ENCODE measurements around the gene NFATC2.
A peak's percentile ranks its signal among the peaks of the same experiment; 100 is the strongest.

NFATC2 gene

GRCh38 chr20:51514249-51514648 lies 28.3 kb downstream of the NFATC2 start:
- DNase-seq (ENCODE audit: low spot score) = no peak

- no peak for DNase-seq (ENCODE audit: low spot score)
Measured at GRCh38 chr20:51513545-51513944, 29.0 kb downstream of the NFATC2 start.

- DNase-seq (ENCODE audit: low spot score) = peak; percentile 46
Measured at GRCh38 chr20:51512645-51513044, 29.9 kb downstream of the NFATC2 start.

- no peak for DNase-seq (ENCODE audit: low spot score)
Measured at GRCh38 chr20:51511861-51512619, 30.5 kb downstream of the NFATC2 start.

- DNase-seq (ENCODE audit: low spot score) = no peak
Measured at GRCh38 chr20:51510936-51511605, 31.4 kb downstream of the NFATC2 start.

GRCh38 chr20:51510169-51510568 lies 32.4 kb downstream of the NFATC2 start:
- DNase-seq (ENCODE audit: low spot score) = no peak

- DNase-seq (ENCODE audit: low spot score) = no peak
Measured at GRCh38 chr20:51509208-51509607, 33.3 kb downstream of the NFATC2 start.

- DNase-seq (ENCODE audit: low spot score) = no peak
Measured at GRCh38 chr20:51508780-51509179, 33.7 kb downstream of the NFATC2 start.

GRCh38 chr20:51508158-51508557 lies 34.4 kb downstream of the NFATC2 start:
- DNase-seq (ENCODE audit: low spot score) = no peak

- DNase-seq (ENCODE audit: low spot score) = no peak
Measured at GRCh38 chr20:51507216-51508036, 35.1 kb downstream of the NFATC2 start.

GRCh38 chr20:51506527-51507215 lies 35.8 kb downstream of the NFATC2 start:
- DNase-seq (ENCODE audit: low spot score) = no peak

- DNase-seq (ENCODE audit: low spot score) = no peak
Measured at GRCh38 chr20:51505566-51505965, 37.0 kb downstream of the NFATC2 start.

- DNase-seq (ENCODE audit: low spot score) = no peak
Measured at GRCh38 chr20:51503376-51503775, 39.1 kb downstream of the NFATC2 start.

GRCh38 chr20:51500936-51501335 lies 41.6 kb downstream of the NFATC2 start:
- peak; percentile 59 for DNase-seq (ENCODE audit: low spot score)

- peak; percentile 71 for DNase-seq (ENCODE audit: low spot score)
Measured at GRCh38 chr20:51500311-51500710, 42.2 kb downstream of the NFATC2 start.

GRCh38 chr20:51498765-51499540 lies 43.6 kb downstream of the NFATC2 start:
- no peak for DNase-seq (ENCODE audit: low spot score)

- DNase-seq (ENCODE audit: low spot score) = peak; percentile 33
Measured at GRCh38 chr20:51497542-51498467, 44.7 kb downstream of the NFATC2 start.

GRCh38 chr20:51496964-51497363 lies 45.6 kb downstream of the NFATC2 start:
- no peak for DNase-seq (ENCODE audit: low spot score)

- no peak for DNase-seq (ENCODE audit: low spot score)
Measured at GRCh38 chr20:51495921-51496545, 46.5 kb downstream of the NFATC2 start.

- DNase-seq (ENCODE audit: low spot score) = no peak
Measured at GRCh38 chr20:51495291-51495690, 47.2 kb downstream of the NFATC2 start.
